CD4-positive, CD25-positive, alpha-beta regulatory T cell (primary cell): ENCODE measurements around the gene SOX6. TPM values are rescaled to one million over a fixed set of nuclear protein-coding genes. Genes with fewer than 3 reads are reported as not detected.

Experiments
- ATAC-seq, 2 donors: fragments of 150-1000 bp; cut with Tn5 transposase; one replicate each; pipeline ENCODE4 v1.10.0; 2021; ENCODE audit warnings: low read depth in 2 of 2, moderate number of reproducible peaks in 2 of 2, moderate library complexity in 1 of 2
- DNase-seq, 3 donors: peaks; one replicate each; pipeline versions ENCODE4 v3.0.0 to v3.0.0-alpha.2; 2012 to 2022; ENCODE audit warnings: mixed read lengths in 1 of 3
- H3K27ac ChIP-seq: one replicate; pipeline ENCODE4 v1.7.0; 2013; ENCODE audit warnings: mild to moderate bottlenecking, low read length; ENCODE audit not compliant: insufficient read depth, poor library complexity, severe bottlenecking
- H3K27me3 ChIP-seq: one replicate; pipeline ENCODE4 v1.7.0; 2013; ENCODE audit warnings: low read length; ENCODE audit not compliant: control insufficient read depth, insufficient read depth
- H3K36me3 ChIP-seq: one replicate; pipeline ENCODE4 v1.7.0; 2013; ENCODE audit warnings: mild to moderate bottlenecking, low read length, moderate library complexity; ENCODE audit not compliant: control insufficient read depth, insufficient read depth
- H3K4me1 ChIP-seq: 2 replicates; pipeline ENCODE4 v1.7.0; 2013; ENCODE audit warnings: mild to moderate bottlenecking, low read length; ENCODE audit not compliant: insufficient read depth, control insufficient read depth, poor library complexity, severe bottlenecking
- H3K4me3 ChIP-seq: one replicate; pipeline ENCODE4 v1.7.0; 2013; ENCODE audit warnings: low read depth, mild to moderate bottlenecking, low read length, moderate library complexity
- H3K9me3 ChIP-seq, 2 experiments: 1 replicate in 1 of 2; 2 replicates in 1 of 2; pipeline ENCODE4 v1.7.0; 2013; ENCODE audit warnings: low read length in 2 of 2, mild to moderate bottlenecking in 1 of 2, moderate library complexity in 1 of 2; ENCODE audit not compliant: control insufficient read depth in 2 of 2
- H3K27ac Mint-ChIP-seq, 3 donors: one replicate each; pipeline ENCODE4 v1.8.0; 2020 to 2022; ENCODE audit warnings: mild to moderate bottlenecking in 3 of 3, mixed read lengths in 3 of 3, moderate library complexity in 2 of 3
- H3K27me3 Mint-ChIP-seq: one replicate; pipeline ENCODE4 v1.8.0; 2022; ENCODE audit warnings: mild to moderate bottlenecking, mixed read lengths
- H3K36me3 Mint-ChIP-seq: one replicate; pipeline ENCODE4 v1.8.0; 2020; ENCODE audit warnings: mixed read lengths
- H3K4me1 Mint-ChIP-seq, 4 donors: one replicate each; pipeline ENCODE4 v1.8.0; 2020 to 2022; ENCODE audit warnings: mixed read lengths in 4 of 4, mild to moderate bottlenecking in 1 of 4
- H3K4me3 Mint-ChIP-seq, 4 donors: one replicate each; pipeline ENCODE4 v1.8.0; 2020 to 2022; ENCODE audit warnings: mild to moderate bottlenecking in 4 of 4, mixed read lengths in 4 of 4, moderate library complexity in 3 of 4
- H3K9me3 Mint-ChIP-seq, 7 donors: one replicate each; pipeline ENCODE4 v1.8.0; 2020 to 2022; ENCODE audit warnings: mixed read lengths in 7 of 7, mild to moderate bottlenecking in 3 of 7, moderate library complexity in 2 of 7
- polyA plus RNA-seq, 4 donors: library from polyadenylated mRNA; unstranded; fragments of 300-500 nt; fragmentation: Illumina TruSeq; gene quantifications; one replicate each; pipeline ENCODE4 v1.2.3, GENCODE V29; 2021
- total RNA-seq: library from RNA; stranded (reverse); gene quantifications from one replicate; pipeline ENCODE4 v1.2.3, GENCODE V29; 2022

The SOX6 gene
- total and polyA plus RNA-seq, 5 donors from 2014 or later: 0.05 TPM; not detected in 4

DNA sequence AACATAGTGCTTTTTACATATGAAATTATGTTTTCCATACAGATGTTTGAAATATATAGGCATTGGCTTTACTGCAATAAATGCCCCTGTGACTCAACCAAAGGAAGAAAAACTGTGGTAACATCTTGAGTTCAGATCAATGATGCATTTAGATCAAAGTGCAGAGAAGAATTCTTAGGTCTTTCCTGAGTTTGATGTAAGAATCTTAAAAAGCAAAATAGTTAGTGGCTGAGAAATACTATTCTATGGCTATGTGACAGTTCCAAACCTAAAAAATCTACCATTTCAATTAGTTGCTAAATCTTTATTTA is 93.7 kb downstream of the SOX6 start:
- Mint-ChIP-seq H3K4me1 (no peaks in the 10 kb centered on the region), H3K4me3 (no peak overlapping the region), H3K9me3 (peaks cover 1 to 21% (median 7%) of the 10 kb centered on the region in 7 donors), H3K27ac (no peak overlapping the region), H3K36me3 (no peaks in the 10 kb centered on the region), H3K27me3 (no peaks in the 10 kb centered on the region)
- H3K36me3 ChIP-seq: no peaks in the 10 kb centered on the region
- DNase-seq (no peak), ATAC-seq (no peak)
- H3K9me3 ChIP-seq: no peaks in the 10 kb centered on the region
- no peaks in the 10 kb centered on the region for H3K27me3 ChIP-seq
- H3K4me3 ChIP-seq: no peak overlapping the region
- no peak overlapping the region for H3K27ac ChIP-seq
- no peaks in the 10 kb centered on the region for H3K4me1 ChIP-seq

DNA sequence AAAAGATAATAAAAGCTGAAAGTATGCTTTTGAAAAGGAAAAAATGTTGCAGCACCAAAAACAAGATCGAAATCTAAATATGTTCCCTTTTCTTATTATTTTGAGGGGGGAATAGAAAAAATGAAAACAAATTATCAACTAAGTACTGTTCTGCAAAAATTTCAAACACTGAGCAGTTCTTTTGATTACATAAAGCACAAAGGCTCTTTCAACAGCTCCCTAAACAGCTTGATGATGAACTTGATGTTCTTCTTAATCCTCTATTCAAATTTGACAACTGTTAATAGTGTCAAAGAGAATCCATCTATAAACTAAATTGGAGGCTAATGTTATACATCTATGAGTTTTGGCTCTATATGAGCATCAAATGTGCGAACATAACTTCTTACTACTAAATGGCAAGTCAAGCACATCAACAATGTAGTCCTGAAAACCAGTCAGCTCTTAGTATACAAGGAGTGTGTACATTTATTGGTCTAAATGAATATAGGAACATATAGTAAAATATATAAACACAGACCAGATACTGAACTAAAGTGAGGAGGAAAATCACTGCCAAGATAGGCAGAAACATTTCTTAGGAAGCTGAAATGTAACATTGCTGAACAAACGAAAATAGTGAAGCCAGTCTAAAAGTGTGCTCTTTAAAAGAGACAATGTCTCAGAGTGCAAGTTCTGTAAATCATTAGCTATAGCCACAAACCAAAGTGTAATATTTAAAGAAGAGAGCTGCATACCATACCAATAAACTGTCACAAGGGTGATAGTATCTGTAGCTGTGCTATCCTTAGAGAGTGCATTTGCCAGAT is 94.3 kb downstream of the SOX6 start:
- Mint-ChIP-seq H3K9me3 (peaks cover 1 to 21% (median 7%) of the 10 kb centered on the region in 7 donors), H3K4me1 (no peaks in the 10 kb centered on the region), H3K27ac (no peak overlapping the region), H3K27me3 (no peaks in the 10 kb centered on the region), H3K36me3 (no peaks in the 10 kb centered on the region), H3K4me3 (no peak overlapping the region)
- ATAC-seq: no peak
- H3K4me1 ChIP-seq: no peaks in the 10 kb centered on the region
- no peak for DNase-seq
- H3K36me3 ChIP-seq: no peaks in the 10 kb centered on the region
- H3K27me3 ChIP-seq: no peaks in the 10 kb centered on the region
- H3K4me3 ChIP-seq: no peak overlapping the region
- H3K9me3 ChIP-seq: no peaks in the 10 kb centered on the region
- no peak overlapping the region for H3K27ac ChIP-seq

DNA sequence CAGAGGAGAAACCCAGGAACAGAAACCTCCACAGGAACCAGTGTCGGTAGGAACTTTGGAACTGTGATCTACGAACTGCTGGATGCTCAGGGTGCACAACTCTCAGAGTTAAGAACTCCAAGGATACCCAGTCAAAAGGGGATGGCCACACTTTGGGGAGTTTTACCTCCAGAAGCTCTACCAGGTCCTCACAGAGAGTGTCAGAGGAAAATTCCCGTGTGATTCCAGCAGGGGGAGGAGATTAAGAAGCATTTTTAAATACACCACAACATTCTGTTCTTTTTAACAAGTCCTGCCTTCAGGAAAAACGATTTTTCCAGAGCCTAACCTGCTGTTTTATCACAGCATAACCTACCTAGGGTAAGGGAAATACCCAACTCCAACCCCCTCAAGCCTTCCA is 104.0 kb downstream of the SOX6 start:
- no peaks in the 10 kb centered on the region for H3K4me1 Mint-ChIP-seq
- Histone ChIP-seq H3K27me3 (no peaks in the 10 kb centered on the region), H3K4me1 (no peaks in the 10 kb centered on the region), H3K27ac (no peak overlapping the region), H3K9me3 (peaks cover 0 to 4% of the 10 kb centered on the region in 2 experiments), H3K4me3 (no peak overlapping the region), H3K36me3 (no peaks in the 10 kb centered on the region)
- no peak overlapping the region for H3K27ac Mint-ChIP-seq
- H3K36me3 Mint-ChIP-seq: no peaks in the 10 kb centered on the region
- no peak for DNase-seq
- no peaks in the 10 kb centered on the region for H3K27me3 Mint-ChIP-seq
- no peak overlapping the region for H3K4me3 Mint-ChIP-seq
- ATAC-seq: no peak
- peaks cover 1 to 20% (median 4%) of the 10 kb centered on the region in 7 donors for H3K9me3 Mint-ChIP-seq

DNA sequence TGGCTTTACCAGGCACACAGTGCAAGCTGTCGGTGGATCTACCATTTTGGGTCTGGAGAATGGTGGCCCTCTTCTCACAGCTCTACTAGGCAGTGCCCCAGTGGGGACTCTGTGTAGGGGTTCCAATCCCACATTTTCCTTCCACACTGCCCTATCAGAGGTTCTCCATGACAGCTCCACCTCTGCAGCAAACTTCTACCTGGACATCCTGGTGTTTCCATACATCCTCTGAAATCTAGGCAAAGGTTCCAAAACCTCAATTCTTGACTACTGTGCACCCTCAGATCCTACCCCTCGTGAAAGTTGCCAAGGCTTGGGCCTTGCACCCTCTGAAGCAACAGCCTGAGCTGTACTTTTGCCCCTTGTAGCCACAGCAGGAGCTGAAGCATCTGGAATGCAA is 108.1 kb downstream of the SOX6 start:
- H3K4me3 Mint-ChIP-seq: no peak overlapping the region
- Histone ChIP-seq H3K4me1 (no peaks in the 10 kb centered on the region), H3K36me3 (no peaks in the 10 kb centered on the region), H3K9me3 (peaks cover 0 to 4% of the 10 kb centered on the region in 2 experiments), H3K27ac (no peak overlapping the region), H3K27me3 (no peaks in the 10 kb centered on the region), H3K4me3 (no peak overlapping the region)
- no peak for DNase-seq
- no peak for ATAC-seq
- H3K27me3 Mint-ChIP-seq: no peaks in the 10 kb centered on the region
- no peaks in the 10 kb centered on the region for H3K36me3 Mint-ChIP-seq
- H3K27ac Mint-ChIP-seq: no peak overlapping the region
- peaks cover 0 to 10% (median 1%) of the 10 kb centered on the region in 7 donors for H3K9me3 Mint-ChIP-seq
- no peaks in the 10 kb centered on the region for H3K4me1 Mint-ChIP-seq

- no peaks in the 10 kb centered on the region for H3K4me1 ChIP-seq
- no peak for ATAC-seq
- H3K4me3 ChIP-seq: no peak overlapping the region
- H3K27me3 ChIP-seq: no peaks in the 10 kb centered on the region
- no peaks in the 10 kb centered on the region for H3K4me1 Mint-ChIP-seq
- H3K36me3 ChIP-seq: no peaks in the 10 kb centered on the region
- no peak overlapping the region for H3K27ac ChIP-seq
- peaks cover 0 to 8% (median 1%) of the 10 kb centered on the region in 7 donors for H3K9me3 Mint-ChIP-seq
- no peaks in the 10 kb centered on the region for H3K27me3 Mint-ChIP-seq
- H3K27ac Mint-ChIP-seq: peak overlapping the region in 1 of 3 donors; percentile 23
- DNase-seq: no peak
- no peaks in the 10 kb centered on the region for H3K9me3 ChIP-seq
- no peaks in the 10 kb centered on the region for H3K36me3 Mint-ChIP-seq
- H3K4me3 Mint-ChIP-seq: no peak overlapping the region
Observed at GRCh38 chr11:16242806-16243205, 113.5 kb downstream of the SOX6 start.

DNA sequence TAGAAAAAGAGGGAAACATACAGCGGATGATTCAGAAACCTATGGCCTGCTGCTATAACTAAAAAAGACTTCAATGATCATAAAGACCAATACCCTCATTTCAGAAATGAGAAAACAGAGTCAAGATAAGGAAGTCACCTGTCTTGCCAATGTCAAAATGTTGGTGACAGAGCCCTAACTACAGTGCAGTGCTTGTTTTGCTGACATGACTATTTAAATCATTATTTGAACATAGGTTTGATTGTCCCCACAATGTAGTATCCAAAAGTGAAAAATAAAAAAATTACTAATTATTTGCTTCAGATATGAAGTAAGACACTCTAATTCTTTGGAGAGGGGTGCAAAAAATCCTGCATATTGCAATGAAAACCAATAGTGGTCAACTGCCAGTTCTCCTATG is 115.7 kb downstream of the SOX6 start:
- DNase-seq (no peak), ATAC-seq (no peak)
- Mint-ChIP-seq H3K27me3 (no peaks in the 10 kb centered on the region), H3K9me3 (peaks cover 0 to 4% (median 1%) of the 10 kb centered on the region in 7 donors), H3K4me3 (no peak overlapping the region), H3K36me3 (no peaks in the 10 kb centered on the region), H3K27ac (no peak overlapping the region), H3K4me1 (no peaks in the 10 kb centered on the region)
- no peaks in the 10 kb centered on the region for H3K36me3 ChIP-seq
- H3K4me3 ChIP-seq: no peak overlapping the region
- no peaks in the 10 kb centered on the region for H3K27me3 ChIP-seq
- H3K27ac ChIP-seq: no peak overlapping the region
- no peaks in the 10 kb centered on the region for H3K4me1 ChIP-seq
- H3K9me3 ChIP-seq: no peaks in the 10 kb centered on the region

- no peak for ATAC-seq
- Histone ChIP-seq H3K9me3 (no peaks in the 10 kb centered on the region), H3K4me1 (no peaks in the 10 kb centered on the region), H3K36me3 (no peaks in the 10 kb centered on the region), H3K4me3 (no peak overlapping the region), H3K27ac (no peak overlapping the region), H3K27me3 (no peaks in the 10 kb centered on the region)
- no peak for DNase-seq
- H3K4me3 Mint-ChIP-seq: no peak overlapping the region
- no peaks in the 10 kb centered on the region for H3K36me3 Mint-ChIP-seq
- no peaks in the 10 kb centered on the region for H3K4me1 Mint-ChIP-seq
- H3K27ac Mint-ChIP-seq: no peak overlapping the region
- H3K9me3 Mint-ChIP-seq: peaks cover 0 to 5% (median 1%) of the 10 kb centered on the region in 7 donors
- no peaks in the 10 kb centered on the region for H3K27me3 Mint-ChIP-seq
Observed at GRCh38 chr11:16239141-16240105, 116.9 kb downstream of the SOX6 start.
